ENCODE measurements around the gene TIAM1. TPM values are rescaled to one million over a fixed set of nuclear protein-coding genes. Genes with fewer than 3 reads are reported as not detected.

Gene TIAM1
- total and polyA plus RNA-seq, 2 of the 8 experiments (the other 6 are each of a cell fraction or from before 2014, with no cell fraction given): 10.1 to 30.7 TPM

DNA sequence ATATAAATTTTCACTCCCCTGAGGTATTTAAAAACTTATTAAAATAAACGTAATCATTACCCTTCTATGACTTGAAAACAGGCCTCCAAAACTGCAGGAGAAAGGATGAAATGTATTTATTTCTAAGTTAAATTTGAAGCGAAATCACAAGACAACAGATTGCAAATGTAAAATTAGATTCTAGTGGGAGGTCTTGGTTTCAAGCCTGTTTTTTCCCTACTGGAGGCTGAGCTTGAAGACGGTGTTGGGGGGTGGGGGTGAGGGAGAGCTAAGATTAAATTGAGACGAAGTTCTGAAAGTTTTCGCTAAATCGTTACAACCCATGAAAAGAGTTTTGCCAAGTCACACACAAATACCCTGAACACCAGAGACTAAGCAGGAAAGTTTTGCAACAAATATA, 68.2 kb downstream of the TIAM1 start:
- Histone ChIP-seq H3K56ac (replicated peaks; ENCODE audit: insufficient read length, low read depth, low read length) (no peak overlapping the region), H2BK20ac (ENCODE audit: low read length) (no peak overlapping the region), H3K27ac (ENCODE audit: low read depth, low read length) (no peak overlapping the region), H2BK15ac (ENCODE audit: low read length) (no peak overlapping the region), H4K20me1 (replicated peaks in 1 of 2; ENCODE audit: control insufficient read depth in 1 of 2, insufficient read depth in 2 of 2, low read length in 2 of 2) (no peaks in the 10 kb centered on the region), H2BK120ac (replicated peaks; ENCODE audit: low read depth, low read length) (no peak overlapping the region), H3K79me1 (ENCODE audit: low read depth, low read length) (no peaks in the 10 kb centered on the region; the same call in 1 of the 2 replicates), H4K5ac (ENCODE audit: insufficient read length, low read depth, low read length) (no peak overlapping the region), H2BK12ac (ENCODE audit: low read depth, low read length) (no peak overlapping the region), H3K79me2 (ENCODE audit: control insufficient read depth in 1 of 2, insufficient read depth in 2 of 2, low read length in 2 of 2) (no peaks in the 10 kb centered on the region), H3K9ac (replicated peaks in 1 of 4; ENCODE audit: extremely low read depth in 1 of 4, low read depth in 3 of 4, low read length in 3 of 4) (no peak overlapping the region), H3K4me1 (replicated peaks in 1 of 4; ENCODE audit: control insufficient read depth in 3 of 4, insufficient read depth in 4 of 4, low read length in 3 of 4) (peaks cover 0 to 14% (median 5%) of the 10 kb centered on the region in 4 experiments; a peak in 6 of 7 replicates), H3K9me3 (ENCODE audit: insufficient read depth in 2 of 2, low read depth in 1 of 2, low read length in 1 of 2) (no peaks in the 10 kb centered on the region), H4K91ac (replicated peaks; ENCODE audit: insufficient read length, low read length) (no peak overlapping the region), H3K27me3 (replicated peaks in 1 of 4; ENCODE audit: control insufficient read depth in 3 of 4, extremely low read depth in 1 of 4, insufficient read depth in 3 of 4, low read length in 3 of 4) (no peaks in the 10 kb centered on the region), H3K36me3 (ENCODE audit: control insufficient read depth in 2 of 4, insufficient read depth in 4 of 4, low read length in 3 of 4) (no peaks in the 10 kb centered on the region), H3K4me2 (ENCODE audit: insufficient read depth in 1 of 2, low read depth in 2 of 2, low read length in 2 of 2) (no peak overlapping the region; a peak in 1 of 4 replicates), H3K23me2 (ENCODE audit: low read depth, low read length) (no peaks in the 10 kb centered on the region), H3K23ac (ENCODE audit: insufficient read length) (no peak overlapping the region), H3K18ac (ENCODE audit: extremely low read depth, low read length) (no peak overlapping the region), H3K4me3 (ENCODE audit: extremely low read depth in 1 of 4, insufficient read depth in 2 of 4, low read depth in 3 of 4, low read length in 4 of 4) (no peak overlapping the region), H2AK5ac (ENCODE audit: low read depth, low read length) (no peak overlapping the region), H4K8ac (ENCODE audit: extremely low read depth, insufficient read depth, low read length) (no peak overlapping the region), H2AFZ (ENCODE audit: low read length) (no peak overlapping the region), H2BK5ac (ENCODE audit: low read depth, low read length) (no peak overlapping the region), H3K4ac (replicated peaks; ENCODE audit: insufficient read length, low read depth, low read length) (no peak overlapping the region), H3K14ac (ENCODE audit: insufficient read length) (no peak overlapping the region)
- DNase-seq (ENCODE audit: low read depth in 1 of 2, low spot score in 2 of 2) (no peak), FAIRE-seq (no peak)
- CTCF ChIA-PET (ENCODE audit: partially characterized antibody): interaction anchor here (1.2 to 1.7 kb wide), 2 partner anchors 12 to 263 kb away, joined by 4 read pairs; no protein-coding TSS in a partner anchor
- POLR2A ChIA-PET (ENCODE audit: partially characterized antibody): no interaction called here
- 88% methylated on average over 6 of the region's 6 CpGs; no CpG with 5 or more reads in 1 of the 2 experiments for WGBS, 2 experiments (ENCODE audit: extremely low coverage in 1 of 2, insufficient coverage in 1 of 2, insufficient read length in 1 of 2, insufficient replicate concordance in 2 of 2, low coverage in 1 of 2, low lambda C conversion rate in 2 of 2, missing lambda C conversion rate in 1 of 2)
- TF ChIP-seq, protein P1, sequence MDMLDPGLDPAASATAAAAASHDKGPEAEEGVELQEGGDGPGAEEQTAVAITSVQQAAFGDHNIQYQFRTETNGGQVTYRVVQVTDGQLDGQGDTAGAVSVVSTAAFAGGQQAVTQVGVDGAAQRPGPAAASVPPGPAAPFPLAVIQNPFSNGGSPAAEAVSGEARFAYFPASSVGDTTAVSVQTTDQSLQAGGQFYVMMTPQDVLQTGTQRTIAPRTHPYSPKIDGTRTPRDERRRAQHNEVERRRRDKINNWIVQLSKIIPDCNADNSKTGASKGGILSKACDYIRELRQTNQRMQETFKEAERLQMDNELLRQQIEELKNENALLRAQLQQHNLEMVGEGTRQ (IDR thresholded peaks at IDR 0.05; ENCODE audit: low read length): no peak
- TF ChIP-seq, protein P2, sequence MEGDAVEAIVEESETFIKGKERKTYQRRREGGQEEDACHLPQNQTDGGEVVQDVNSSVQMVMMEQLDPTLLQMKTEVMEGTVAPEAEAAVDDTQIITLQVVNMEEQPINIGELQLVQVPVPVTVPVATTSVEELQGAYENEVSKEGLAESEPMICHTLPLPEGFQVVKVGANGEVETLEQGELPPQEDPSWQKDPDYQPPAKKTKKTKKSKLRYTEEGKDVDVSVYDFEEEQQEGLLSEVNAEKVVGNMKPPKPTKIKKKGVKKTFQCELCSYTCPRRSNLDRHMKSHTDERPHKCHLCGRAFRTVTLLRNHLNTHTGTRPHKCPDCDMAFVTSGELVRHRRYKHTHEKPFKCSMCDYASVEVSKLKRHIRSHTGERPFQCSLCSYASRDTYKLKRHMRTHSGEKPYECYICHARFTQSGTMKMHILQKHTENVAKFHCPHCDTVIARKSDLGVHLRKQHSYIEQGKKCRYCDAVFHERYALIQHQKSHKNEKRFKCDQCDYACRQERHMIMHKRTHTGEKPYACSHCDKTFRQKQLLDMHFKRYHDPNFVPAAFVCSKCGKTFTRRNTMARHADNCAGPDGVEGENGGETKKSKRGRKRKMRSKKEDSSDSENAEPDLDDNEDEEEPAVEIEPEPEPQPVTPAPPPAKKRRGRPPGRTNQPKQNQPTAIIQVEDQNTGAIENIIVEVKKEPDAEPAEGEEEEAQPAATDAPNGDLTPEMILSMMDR (IDR thresholded peaks at IDR 0.05; ENCODE audit: control extremely low read depth in 1 of 3, insufficient read depth in 1 of 3, low read depth in 1 of 3, low read length in 3 of 3): no peak
- TF ChIP-seq CHD1 (IDR thresholded peaks at IDR 0.05; ENCODE audit: low read depth, low read length) (no peak), SIN3A (conservative IDR thresholded peaks at IDR 0.05 in 1 of 2, IDR thresholded peaks at IDR 0.05 in 1 of 2; ENCODE audit: low read depth in 1 of 2, low read length in 2 of 2) (no peak), TAF1 (IDR thresholded peaks at IDR 0.05; ENCODE audit: low read depth, low read length) (no peak), EZH2 (IDR thresholded peaks at IDR 0.05; ENCODE audit: low read depth, low read length, severe bottlenecking) (no peak), GTF2F1 (IDR thresholded peaks at IDR 0.05; ENCODE audit: borderline replicate concordance, low read depth, low read length) (no peak), PHF8 (conservative IDR thresholded peaks at IDR 0.05; ENCODE audit: low read depth, low read length) (no peak)
- TF ChIP-seq, protein P3, sequence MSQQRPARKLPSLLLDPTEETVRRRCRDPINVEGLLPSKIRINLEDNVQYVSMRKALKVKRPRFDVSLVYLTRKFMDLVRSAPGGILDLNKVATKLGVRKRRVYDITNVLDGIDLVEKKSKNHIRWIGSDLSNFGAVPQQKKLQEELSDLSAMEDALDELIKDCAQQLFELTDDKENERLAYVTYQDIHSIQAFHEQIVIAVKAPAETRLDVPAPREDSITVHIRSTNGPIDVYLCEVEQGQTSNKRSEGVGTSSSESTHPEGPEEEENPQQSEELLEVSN (IDR thresholded peaks at IDR 0.05): no peak
